T47D (cell line): ENCODE measurements around the gene PRICKLE3.
"Not testable (repeated sequence)": the region's sequence is repeated elsewhere in the genome, so short reads cannot be mapped to it uniquely, and the experiment has no call there.

Source experiments
- DNase-seq, 2 experiments: peaks; one replicate each; pipeline versions ENCODE4 v3.0.0 to v3.0.0-alpha.2; 2011 to 2012; ENCODE audit warnings: low read depth in 1 of 2, low spot score in 1 of 2
- JUND ChIP-seq: IDR thresholded peaks from 2 replicates; pipeline ENCODE4 v1.6.1; 2012; ENCODE audit warnings: low read depth
- in situ Hi-C: cut with HindIII; loops from 2 replicates; pipeline ENCODE4 v1.10.0; 2016; ENCODE audit warnings: low sequenced_read_pairs, low pct_unique_long_range_greater_than_20kb

The PRICKLE3 gene

GRCh38 chrX:49187526-49187925 lies 1.4 kb upstream of the PRICKLE3 start:
- in situ Hi-C loops: no loop called here
- no peak for DNase-seq
- TF ChIP-seq JUND: no peak

- no peak for TF ChIP-seq JUND
- no peak for DNase-seq
- in situ Hi-C loops: no loop called here
Measured at GRCh38 chrX:49187028-49187394, 838 bp upstream of the PRICKLE3 start.

GRCh38 chrX:49184294-49185281 lies 1.6 kb downstream of the PRICKLE3 start:
- DNase-seq: peak; percentile 70 to 97
- in situ Hi-C loops: no loop called here
- TF ChIP-seq JUND: no peak

- in situ Hi-C loops: no loop called here
- TF ChIP-seq JUND: no peak
- DNase-seq: no peak
Measured at GRCh38 chrX:49183701-49184281, 2.4 kb downstream of the PRICKLE3 start.

GRCh38 chrX:49179358-49179757 lies 6.8 kb downstream of the PRICKLE3 start:
- DNase-seq: no peak
- no peak for TF ChIP-seq JUND
- in situ Hi-C loops: no loop called here

- in situ Hi-C loops: no loop called here
- no peak for DNase-seq
- no peak for TF ChIP-seq JUND
Measured at GRCh38 chrX:49178537-49178936, 7.6 kb downstream of the PRICKLE3 start.

GRCh38 chrX:49177873-49178480 lies 8.2 kb downstream of the PRICKLE3 start:
- in situ Hi-C loops: no loop called here
- DNase-seq: no peak
- TF ChIP-seq JUND: no peak

GRCh38 chrX:49177338-49177833 lies 8.8 kb downstream of the PRICKLE3 start:
- TF ChIP-seq JUND: no peak
- in situ Hi-C loops: no loop called here
- DNase-seq: no peak

- no peak for TF ChIP-seq JUND
- peak in 1 of 2 experiments; percentile 53 for DNase-seq
- in situ Hi-C loops: no loop called here
Measured at GRCh38 chrX:49176421-49177326, 9.5 kb downstream of the PRICKLE3 start.

GRCh38 chrX:49175435-49176274 lies 10.5 kb downstream of the PRICKLE3 start:
- DNase-seq: no peak
- in situ Hi-C loops: no loop called here
- TF ChIP-seq JUND: no peak

- TF ChIP-seq JUND: no peak
- in situ Hi-C loops: no loop called here
- peak in 1 of 2 experiments; percentile 59 for DNase-seq
Measured at GRCh38 chrX:49174723-49175122, 11.4 kb downstream of the PRICKLE3 start.

GRCh38 chrX:49173544-49173943 lies 12.6 kb downstream of the PRICKLE3 start:
- DNase-seq, in situ Hi-C loops: not testable (repeated sequence)
